ENCODE data around the gene SBSN. TPM values are rescaled to one million over a fixed set of nuclear protein-coding genes. Genes with fewer than 3 reads are reported as not detected.

The SBSN gene
- total RNA-seq, 1 experiment from 2014 or later = 0.15 TPM

- no peaks in the 10 kb centered on the region for H3K79me1 ChIP-seq (ENCODE audit: insufficient read depth, low read depth, low read length, poor library complexity, severe bottlenecking)
- peak overlapping the region; percentile 97 to 98; a peak in 2 of 5 replicates for H3K4me3 Mint-ChIP-seq
- H2BK15ac ChIP-seq (ENCODE audit: low read depth, low read length) = no peak overlapping the region
- no peak overlapping the region for H3K14ac ChIP-seq (ENCODE audit: insufficient read depth, low read length)
- peaks cover 4% of the 10 kb centered on the region; the same call in 1 of the 2 replicates for H3K79me2 ChIP-seq (ENCODE audit: insufficient read depth, low read length)
- H4K91ac ChIP-seq (ENCODE audit: insufficient read length, low read depth, low read length) = no peak overlapping the region
- H3K4me2 ChIP-seq (ENCODE audit: insufficient read depth, insufficient read length, low read length) = no peak overlapping the region
- no peak overlapping the region for H3K4ac ChIP-seq (ENCODE audit: low read depth, low read length)
- no peak overlapping the region for H2AK5ac ChIP-seq (ENCODE audit: insufficient read length, low read length)
- no peak overlapping the region for H4K5ac ChIP-seq (ENCODE audit: insufficient read length, low read depth, low read length)
- DNase-seq = no peak
- peak overlapping the region in 1 of 3 experiments; percentile 72; a peak in 1 of 7 replicates for H3K27ac Mint-ChIP-seq
- no peak overlapping the region for H3T11ph ChIP-seq (ENCODE audit: low read length)
- H2BK20ac ChIP-seq (ENCODE audit: low read depth, low read length, poor library complexity, severe bottlenecking) = no peak overlapping the region
- H3K18ac ChIP-seq (ENCODE audit: insufficient read length, low read depth, low read length) = no peak overlapping the region
- H3K23me2 ChIP-seq (ENCODE audit: insufficient read length, low read depth, low read length, poor library complexity, severe bottlenecking) = peaks cover 8% of the 10 kb centered on the region
- no peaks in the 10 kb centered on the region for H3K9me3 ChIP-seq (ENCODE audit: control insufficient read depth, low read depth, low read length)
- no peak overlapping the region for H3K27ac ChIP-seq (ENCODE audit: insufficient read length, low read depth, low read length)
- no peaks in the 10 kb centered on the region for H3K9me3 Mint-ChIP-seq
- H2AFZ ChIP-seq (ENCODE audit: low read length) = no peak overlapping the region
- no peak overlapping the region for H3K23ac ChIP-seq (ENCODE audit: insufficient read length, low read depth, low read length)
- H2BK120ac ChIP-seq (ENCODE audit: low read depth, low read length, poor library complexity, severe bottlenecking) = no peak overlapping the region
- peaks cover 11 to 20% of the 10 kb centered on the region in 2 experiments for H3K4me1 Mint-ChIP-seq
- H4K20me1 ChIP-seq (ENCODE audit: control insufficient read depth, insufficient read depth, insufficient read length) = no peaks in the 10 kb centered on the region
- no peaks in the 10 kb centered on the region; the same call in 1 of the 2 replicates for H3K27me3 ChIP-seq (ENCODE audit: insufficient read depth, low read length)
- no peak overlapping the region for H2BK12ac ChIP-seq (ENCODE audit: insufficient read length, low read depth, low read length)
- no peak overlapping the region for H2BK5ac ChIP-seq (ENCODE audit: insufficient read length, low read length)
- H3K27me3 Mint-ChIP-seq (ENCODE audit: low read depth) = peaks cover 16% of the 10 kb centered on the region
- no peak overlapping the region for H3K56ac ChIP-seq (ENCODE audit: insufficient read length, low read depth, low read length)
- H4K8ac ChIP-seq (replicated peaks; ENCODE audit: insufficient read length, low read depth, low read length) = no peak overlapping the region
- no peaks in the 10 kb centered on the region for H3K4me1 ChIP-seq (ENCODE audit: insufficient read depth, low read length)
- TF ChIP-seq CTCF (conservative IDR thresholded peaks at IDR 0.05) = no peak
- H3K9ac ChIP-seq (ENCODE audit: extremely low read depth, insufficient read length, low read length) = no peak overlapping the region
- peaks cover 37 to 55% (median 55%) of the 10 kb centered on the region in 3 experiments for H3K36me3 Mint-ChIP-seq (ENCODE audit: insufficient read depth in 1 of 3, low read depth in 3 of 3)
- no CpG with 5 or more reads among the region's 11 CpGs for WGBS (ENCODE audit: extremely low coverage, insufficient read length, low lambda C conversion rate)
Observed at GRCh38 chr19:35507561-35507960, 20.6 kb downstream of the SBSN start.
